Loucy (cell line): Measurements from ENCODE around the gene RPL23.

Experiments used
- CTCF ChIP-seq: fragments of 200-600 bp; sonication (generic); conservative IDR thresholded peaks from 2 replicates; pipeline ENCODE4 v1.5.1; 2014; ENCODE audit warnings: mild to moderate bottlenecking, antibody characterized with exemption, low read length
- EZH2phosphoT487 ChIP-seq: fragments of 200-600 bp; IDR thresholded peaks from 2 replicates; pipeline ENCODE4 v1.6.1; 2018; ENCODE audit warnings: antibody characterized with exemption, mild to moderate bottlenecking, moderate library complexity, borderline replicate concordance

- TF ChIP-seq CTCF (no peak), EZH2phosphoT487 (no peak)
Observed at GRCh38 chr17:38824899-38825761, 28.4 kb downstream of the RPL23 start, which contains the start of gene CWC25.
